ENCODE data around the gene SLC1A3. TPM values are rescaled to one million over a fixed set of nuclear protein-coding genes. Genes with fewer than 3 reads are reported as not detected.

SLC1A3 gene
- total and polyA plus RNA-seq, 2 of the 4 experiments (the other 2 are of a cell fraction) = 0.27 to 1.3 TPM

DNA sequence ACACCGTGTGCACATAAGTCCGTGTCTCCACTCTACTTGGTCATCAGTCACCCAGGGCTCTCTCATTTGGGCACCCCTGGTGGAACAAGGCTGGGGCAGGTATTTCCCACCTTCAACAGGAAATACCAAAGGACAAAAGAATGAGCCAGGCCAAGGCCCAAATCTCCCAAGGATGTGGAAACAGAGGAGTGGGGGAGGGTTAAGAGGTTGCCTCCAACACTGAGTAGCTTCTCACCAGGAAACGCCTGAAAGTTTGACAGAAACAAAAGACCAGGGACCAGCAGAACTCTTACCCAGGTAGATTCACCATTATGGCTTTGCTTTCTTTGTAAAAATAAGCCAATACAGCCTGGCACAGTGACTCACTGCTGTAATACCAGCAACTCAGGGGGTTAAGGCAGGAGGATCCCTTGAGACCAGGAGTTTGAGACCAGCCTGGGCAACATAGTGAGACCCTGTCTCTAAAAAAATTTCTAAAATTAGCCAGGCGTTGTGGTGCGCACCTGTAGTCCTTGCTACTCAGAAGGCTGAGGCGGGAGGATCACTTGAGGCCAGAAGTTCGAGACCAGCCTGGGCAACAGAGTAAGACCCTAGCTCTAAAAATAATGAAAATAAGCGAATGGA, 12.7 kb downstream of the SLC1A3 start:
- H3K9ac ChIP-seq (ENCODE audit: low read depth, low read length) = no peak overlapping the region
- H3K4ac ChIP-seq (ENCODE audit: low read depth, low read length) = no peak overlapping the region
- no peak overlapping the region for H4K91ac ChIP-seq (ENCODE audit: insufficient read depth, low read depth, low read length)
- H2BK20ac ChIP-seq (ENCODE audit: low read depth, low read length) = no peak overlapping the region
- H2BK15ac ChIP-seq (ENCODE audit: low read depth, low read length) = no peak overlapping the region
- H3K56ac ChIP-seq (ENCODE audit: extremely low read depth, insufficient read depth, low read length) = no peak overlapping the region
- no peak overlapping the region for H3K4me2 ChIP-seq (ENCODE audit: low read depth, low read length)
- H3K23ac ChIP-seq (ENCODE audit: low read depth, low read length) = no peak overlapping the region
- DNase-seq (no peak), ATAC-seq (ENCODE audit: low read depth) (no peak)
- no peak overlapping the region for H2AK9ac ChIP-seq (replicated peaks; ENCODE audit: low read depth, low read length, poor library complexity)
- POLR2A ChIA-PET (ENCODE audit: unreplicated experiment) = interaction anchor here (0.6 kb wide), 1 partner anchor 9 kb away, joined by 3 read pairs; no protein-coding TSS in a partner anchor
- no peak overlapping the region for H4K8ac ChIP-seq (ENCODE audit: low read depth in 2 of 2, low read length in 2 of 2)
- no peak overlapping the region for H3K27ac ChIP-seq (ENCODE audit: insufficient read depth, low read length)
- H2BK5ac ChIP-seq (ENCODE audit: low read depth, low read length, poor library complexity, severe bottlenecking) = no peak overlapping the region
- H3K36me3 ChIP-seq (ENCODE audit: control insufficient read depth, insufficient read depth, low read length) = no peaks in the 10 kb centered on the region
- no peaks in the 10 kb centered on the region for H3K9me3 ChIP-seq (ENCODE audit: control insufficient read depth, insufficient read depth, low read length)
- intact Hi-C loops (cut with micrococcal nuclease) = no loop called here
- no peaks in the 10 kb centered on the region for H3K79me1 ChIP-seq (ENCODE audit: low read depth in 1 of 2, low read length in 2 of 2)
- no TSS peak for BruUV-seq (replicated peaks)
- no peak overlapping the region for H3K4me3 ChIP-seq (ENCODE audit: insufficient read depth, low read depth, low read length)
- no peaks in the 10 kb centered on the region; the same call in 1 of the 2 replicates for H3K27me3 ChIP-seq (ENCODE audit: control insufficient read depth, insufficient read depth, low read length)
- dilution Hi-C loops (cut with HindIII; ENCODE audit: low sequenced_read_pairs, unreplicated experiment) = no loop called here
- no peak overlapping the region for H2BK120ac ChIP-seq (ENCODE audit: low read depth, low read length)
- no peak overlapping the region for H3K14ac ChIP-seq (replicated peaks; ENCODE audit: low read depth, low read length)
- TF ChIP-seq RCOR1 (IDR thresholded peaks at IDR 0.05; ENCODE audit: insufficient replicate concordance, low read length) = no peak
- no peak for TF ChIP-seq POLR2A (IDR thresholded peaks at IDR 0.05; ENCODE audit: low read depth, low read length)
- no peak for TF ChIP-seq MAZ (IDR thresholded peaks at IDR 0.05; ENCODE audit: borderline replicate concordance, low read depth, low read length)
- no peak for TF ChIP-seq CEBPB (IDR thresholded peaks at IDR 0.05; ENCODE audit: low read depth, low read length)
- TF ChIP-seq RAD21 (IDR thresholded peaks at IDR 0.05; ENCODE audit: low read length) = no peak
- TF ChIP-seq RFX5 (IDR thresholded peaks at IDR 0.05; ENCODE audit: low read depth, low read length) = no peak
- TF ChIP-seq MXI1 (IDR thresholded peaks at IDR 0.05; ENCODE audit: borderline replicate concordance, low read depth, low read length) = no peak
- no peak for TF ChIP-seq MAFK (IDR thresholded peaks at IDR 0.05; ENCODE audit: low read depth, low read length)
- TF ChIP-seq BHLHE40 (IDR thresholded peaks at IDR 0.05; ENCODE audit: low read depth, low read length) = no peak
- TF ChIP-seq ELK1 (IDR thresholded peaks at IDR 0.05; ENCODE audit: borderline replicate concordance, low read depth, low read length) = no peak
- no peak for TF ChIP-seq SMC3 (IDR thresholded peaks at IDR 0.05; ENCODE audit: low read depth, low read length)
- TF ChIP-seq FOS (IDR thresholded peaks at IDR 0.05; ENCODE audit: low read depth, low read length) = no peak
- TF ChIP-seq NFE2L2 (IDR thresholded peaks at IDR 0.05; ENCODE audit: low read depth, low read length) = no peak
- TF ChIP-seq CHD1 (IDR thresholded peaks at IDR 0.05; ENCODE audit: low read depth, low read length) = no peak
- TF ChIP-seq USF2 (IDR thresholded peaks at IDR 0.05; ENCODE audit: low read depth, low read length) = no peak
- no peaks in the 10 kb centered on the region for H3K4me1 ChIP-seq (ENCODE audit: control insufficient read depth, insufficient read depth, low read length)
- no peaks in the 10 kb centered on the region for H4K20me1 ChIP-seq (ENCODE audit: insufficient read depth, low read length)
- H3K9me1 ChIP-seq (ENCODE audit: insufficient read depth, low read length) = no peaks in the 10 kb centered on the region
- WGBS, 2 experiments (ENCODE audit: extremely low coverage in 2 of 2, insufficient read length in 1 of 2) = no CpG with 5 or more reads among the region's 8 CpGs
- H4K5ac ChIP-seq (ENCODE audit: low read depth, low read length) = no peak overlapping the region
- H2AFZ ChIP-seq (replicated peaks; ENCODE audit: low read length, poor library complexity) = no peak overlapping the region
- no peak overlapping the region for H3K18ac ChIP-seq (ENCODE audit: low read depth, low read length)
- in situ Hi-C loops (cut with MboI; ENCODE audit: low sequenced_read_pairs) = no loop called here
- H2AK5ac ChIP-seq (ENCODE audit: low read depth, low read length) = no peak overlapping the region
- CTCF ChIA-PET = interaction anchor here (0.6 kb wide), 1 partner anchor 204 kb away, joined by 4 read pairs; no protein-coding TSS in a partner anchor
